ENCODE results near the gene SPDEF.

Gene SPDEF

DNA sequence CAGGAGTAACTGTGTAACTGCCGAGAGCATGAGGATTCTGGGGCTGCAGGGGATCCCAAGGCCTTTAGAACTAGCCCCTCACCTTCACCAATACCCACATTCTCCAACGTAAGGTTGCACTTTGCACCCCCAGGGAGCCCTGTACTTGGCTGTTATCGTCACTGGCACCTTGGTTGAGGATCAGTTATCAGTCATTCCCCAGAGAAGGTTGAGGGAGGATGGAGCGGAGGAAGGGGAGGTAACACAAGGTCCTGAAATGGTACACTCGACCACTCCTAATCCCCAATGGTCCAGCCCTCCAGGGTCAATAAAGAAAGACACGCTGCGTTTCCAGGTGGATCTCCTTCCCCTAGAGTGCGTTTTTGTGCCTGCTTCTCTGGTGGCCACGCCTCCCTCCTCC, 1.1 kb upstream of the SPDEF start:
- no peaks in the 10 kb centered on the region for H3K36me3 ChIP-seq
- no peak for DNase-seq
- H3K4me1 ChIP-seq, result peaks cover 0 to 6% (median 0%) of the 10 kb centered on the region in 4 donors
- TF ChIP-seq, protein P1, sequence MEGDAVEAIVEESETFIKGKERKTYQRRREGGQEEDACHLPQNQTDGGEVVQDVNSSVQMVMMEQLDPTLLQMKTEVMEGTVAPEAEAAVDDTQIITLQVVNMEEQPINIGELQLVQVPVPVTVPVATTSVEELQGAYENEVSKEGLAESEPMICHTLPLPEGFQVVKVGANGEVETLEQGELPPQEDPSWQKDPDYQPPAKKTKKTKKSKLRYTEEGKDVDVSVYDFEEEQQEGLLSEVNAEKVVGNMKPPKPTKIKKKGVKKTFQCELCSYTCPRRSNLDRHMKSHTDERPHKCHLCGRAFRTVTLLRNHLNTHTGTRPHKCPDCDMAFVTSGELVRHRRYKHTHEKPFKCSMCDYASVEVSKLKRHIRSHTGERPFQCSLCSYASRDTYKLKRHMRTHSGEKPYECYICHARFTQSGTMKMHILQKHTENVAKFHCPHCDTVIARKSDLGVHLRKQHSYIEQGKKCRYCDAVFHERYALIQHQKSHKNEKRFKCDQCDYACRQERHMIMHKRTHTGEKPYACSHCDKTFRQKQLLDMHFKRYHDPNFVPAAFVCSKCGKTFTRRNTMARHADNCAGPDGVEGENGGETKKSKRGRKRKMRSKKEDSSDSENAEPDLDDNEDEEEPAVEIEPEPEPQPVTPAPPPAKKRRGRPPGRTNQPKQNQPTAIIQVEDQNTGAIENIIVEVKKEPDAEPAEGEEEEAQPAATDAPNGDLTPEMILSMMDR (IDR thresholded peaks at IDR 0.05), result no peak
- H3K27ac ChIP-seq, result no peak overlapping the region
- intact Hi-C loops (cut with DNase I; ENCODE audit: low total_unique reads), result no loop called here
- H3K4me3 ChIP-seq, result no peak overlapping the region
- H3K27me3 ChIP-seq, result peaks cover 0 to 4% of the 10 kb centered on the region in 2 donors
- peaks cover 0 to 9% (median 0%) of the 10 kb centered on the region in 3 donors for H3K9me3 ChIP-seq

DNA sequence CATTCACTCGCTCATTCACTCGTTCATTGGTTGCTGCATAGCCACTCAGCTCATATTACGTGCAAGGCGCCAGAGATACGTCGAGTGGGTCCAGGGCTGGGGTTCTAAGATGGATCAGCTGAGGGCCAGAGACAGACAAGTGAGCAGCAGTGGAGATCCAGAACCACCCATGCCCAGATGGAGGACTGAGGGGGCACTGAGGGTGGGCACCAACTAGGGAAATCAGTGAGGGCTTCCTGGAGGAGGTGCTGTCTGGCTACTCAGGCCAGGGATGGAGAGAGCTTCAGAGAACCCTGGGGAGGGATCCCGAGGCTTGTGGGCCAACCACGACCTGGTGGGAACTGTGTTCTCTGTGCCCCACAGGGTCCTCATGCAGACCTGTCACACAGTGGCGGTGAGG, 364 bp upstream of the SPDEF start:
- Histone ChIP-seq H3K4me3 (no peak overlapping the region), H3K36me3 (no peaks in the 10 kb centered on the region), H3K27me3 (no peaks in the 10 kb centered on the region), H3K9me3 (peaks cover 0 to 9% (median 0%) of the 10 kb centered on the region in 3 donors), H3K27ac (no peak overlapping the region), H3K4me1 (peaks cover 0 to 8% (median 0%) of the 10 kb centered on the region in 4 donors)
- DNase-seq, result no peak
- TF ChIP-seq, protein P1 (IDR thresholded peaks at IDR 0.05), result no peak
- intact Hi-C loops (cut with DNase I; ENCODE audit: low total_unique reads), result no loop called here

- Histone ChIP-seq H3K9me3 (peaks cover 0 to 9% (median 0%) of the 10 kb centered on the region in 3 donors), H3K27ac (no peak overlapping the region), H3K4me3 (no peak overlapping the region), H3K36me3 (no peaks in the 10 kb centered on the region), H3K4me1 (peaks cover 0 to 15% (median 0%) of the 10 kb centered on the region in 4 donors), H3K27me3 (no peaks in the 10 kb centered on the region)
- DNase-seq, result no peak
- TF ChIP-seq, protein P1 (IDR thresholded peaks at IDR 0.05), result no peak
- intact Hi-C loops (cut with DNase I; ENCODE audit: low total_unique reads), result no loop called here
Observed at GRCh38 chr6:34555328-34555727, 801 bp downstream of the SPDEF start.

DNA sequence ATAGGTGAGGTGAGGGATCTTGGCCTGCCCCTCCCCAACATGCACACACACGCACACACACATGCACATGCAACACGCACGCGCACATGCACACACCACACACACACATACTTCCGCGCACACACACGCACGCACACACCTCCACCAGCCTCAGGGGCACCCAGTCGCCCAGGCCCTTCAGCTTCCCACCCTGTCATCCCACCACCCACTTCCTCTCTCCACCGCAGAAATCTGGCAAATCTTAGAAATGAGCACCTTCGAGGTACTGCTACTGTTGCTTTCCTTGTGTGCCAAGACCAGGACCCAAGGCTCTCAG, 1.2 kb downstream of the SPDEF start:
- Histone ChIP-seq H3K4me1 (peaks cover 0 to 15% (median 0%) of the 10 kb centered on the region in 4 donors), H3K27ac (no peak overlapping the region), H3K27me3 (no peaks in the 10 kb centered on the region), H3K36me3 (no peaks in the 10 kb centered on the region), H3K9me3 (peaks cover 0 to 9% (median 0%) of the 10 kb centered on the region in 3 donors), H3K4me3 (no peak overlapping the region)
- intact Hi-C loops (cut with DNase I; ENCODE audit: low total_unique reads), result no loop called here
- DNase-seq, result no peak
- TF ChIP-seq, protein P1 (IDR thresholded peaks at IDR 0.05), result no peak

GRCh38 chr6:34554291-34555006, 1.7 kb downstream of the SPDEF start:
- Histone ChIP-seq H3K4me1 (peaks cover 0 to 15% (median 0%) of the 10 kb centered on the region in 4 donors), H3K9me3 (peaks cover 0 to 9% (median 0%) of the 10 kb centered on the region in 3 donors), H3K27ac (no peak overlapping the region), H3K4me3 (no peak overlapping the region), H3K36me3 (no peaks in the 10 kb centered on the region), H3K27me3 (no peaks in the 10 kb centered on the region)
- no peak for DNase-seq
- TF ChIP-seq, protein P1 (IDR thresholded peaks at IDR 0.05), result no peak
- intact Hi-C loops (cut with DNase I; ENCODE audit: low total_unique reads), result no loop called here

Data from tibial artery (tissue), 4 donors.